ENCODE data around the gene ZNF142.

GRCh38 chr2:218698885-218699284, 39.5 kb upstream of the ZNF142 start:
- TF ChIP-seq CTCF (IDR thresholded peaks at IDR 0.05) (no peak), POLR2A (IDR thresholded peaks at IDR 0.05) (no peak)
